H1 (cell line): ENCODE results near the gene MAGI1. TPM values are rescaled to one million over a fixed set of nuclear protein-coding genes. Genes with fewer than 3 reads are reported as not detected.

Experiments used
- JUN ChIP-seq: IDR thresholded peaks from 2 replicates; pipeline ENCODE4 v1.6.1; 2011; ENCODE audit warnings: low read depth, mild to moderate bottlenecking, improper control_type of control experiment, low read length
- NRF1 ChIP-seq: IDR thresholded peaks from 2 replicates; pipeline ENCODE4 v1.6.1; 2011; ENCODE audit warnings: mild to moderate bottlenecking, low read depth, low read length, improper control_type of control experiment
- POLR2AphosphoS5 ChIP-seq: IDR thresholded peaks from 2 replicates; pipeline ENCODE4 v1.6.1; 2011; ENCODE audit warnings: low read depth, low read length
- polyA plus RNA-seq, 7 experiments: library from polyadenylated mRNA; depleted of rRNA in 3 of 7; stranded (reverse) in 5 of 7; unstranded in 2 of 7; fragments of >200 nt in 5 of 7; fragments of 200-250 nt in 2 of 7; gene quantifications; 1 replicate in 5 of 7; 2 replicates in 1 of 7; 4 replicates in 1 of 7; pipeline versions ENCODE4 v1.2.1 to v1.2.3, GENCODE V29; 2011 to 2013; ENCODE audit warnings: missing spikeins in 2 of 7, mixed read lengths in 2 of 7
- total RNA-seq: library from RNA; stranded (reverse); fragmentation: NEBNext Ultra II Directional; extraction: Animal tissue kit (Norgen Biotek cat#: 25700); gene quantifications from 2 replicates; pipeline ENCODE4 v1.2.1, GENCODE V29; 2021

The MAGI1 gene
- total and polyA plus RNA-seq, 2 of the 8 experiments (the other 6 are each of a cell fraction or from before 2014, with no cell fraction given): 19.8 to 78.0 TPM

DNA sequence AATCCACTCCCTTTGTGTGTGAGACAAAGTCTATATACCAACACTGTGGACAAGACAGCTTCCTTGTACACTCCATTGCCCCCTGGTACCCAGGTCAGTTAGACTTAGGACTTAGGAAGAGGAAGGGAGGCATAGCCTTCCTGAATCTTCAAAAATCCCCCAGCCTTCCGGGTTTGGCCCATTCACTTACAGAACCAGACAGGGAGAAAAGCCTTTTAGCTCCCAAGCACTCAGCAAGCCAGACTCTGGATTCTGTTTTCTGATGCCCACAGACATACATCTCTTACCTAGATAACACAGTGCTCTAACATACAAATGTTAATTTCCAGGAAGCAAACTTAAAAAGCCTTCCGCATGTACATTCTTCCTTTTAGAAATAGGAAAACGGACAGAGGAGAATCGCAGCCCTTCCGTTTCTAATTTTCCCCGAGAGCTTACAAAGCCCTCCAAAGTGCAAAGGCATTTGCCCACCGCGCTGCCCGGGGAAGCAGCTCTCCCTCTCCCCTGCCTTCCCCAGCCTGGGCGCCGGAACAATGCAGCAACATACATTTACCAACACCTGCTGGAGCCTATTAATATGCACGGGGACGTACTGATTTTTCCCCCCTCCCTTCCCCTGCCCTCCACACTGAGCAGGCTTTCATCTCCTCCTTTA is 442.0 kb downstream of the MAGI1 start (continued):
- TF ChIP-seq NRF1: no peak
- TF ChIP-seq JUN: no peak
- TF ChIP-seq POLR2AphosphoS5: peak; percentile 84; the same call in 1 of the 2 replicates
